Spinal cord (tissue), 10 donors: ENCODE measurements around the gene NTM. TPM values are rescaled to one million over a fixed set of nuclear protein-coding genes. Genes with fewer than 3 reads are reported as not detected.

Experiments used
- DNase-seq, 6 donors: peaks; one replicate each; pipeline versions ENCODE4 v3.0.0 to v3.0.0-alpha.2; 2013 to 2015; ENCODE audit warnings: low spot score in 6 of 6, low read depth in 4 of 6
- H3K27ac ChIP-seq: one replicate; pipeline ENCODE4 v1.5.1; 2013; ENCODE audit warnings: low read depth, low read length, control low read depth
- H3K27me3 ChIP-seq: one replicate; pipeline ENCODE4 v1.6.1; 2013; ENCODE audit warnings: low read length; ENCODE audit not compliant: control insufficient read depth, insufficient read depth
- H3K36me3 ChIP-seq: one replicate; pipeline ENCODE4 v1.6.1; 2013; ENCODE audit warnings: low read length; ENCODE audit not compliant: control insufficient read depth, insufficient read depth
- H3K4me1 ChIP-seq: one replicate; pipeline ENCODE4 v1.6.1; 2013; ENCODE audit warnings: low read length; ENCODE audit not compliant: control insufficient read depth, insufficient read depth
- H3K4me3 ChIP-seq: one replicate; pipeline ENCODE4 v1.5.1; 2013; ENCODE audit warnings: low read depth, low read length, control low read depth
- H3K9me3 ChIP-seq: one replicate; pipeline ENCODE4 v1.6.1; 2013; ENCODE audit warnings: low read length; ENCODE audit not compliant: control insufficient read depth, insufficient read depth
- WGBS: methylation state at CpG from one replicate; pipeline ENCODE4 v1.1.5; 2013; ENCODE audit warnings: missing lambda C conversion rate; ENCODE audit not compliant: insufficient coverage; 5-methylcytosine and 5-hydroxymethylcytosine counted together
- polyA plus RNA-seq, 2 donors: library from polyadenylated mRNA; unstranded; fragments of 120-200 nt; gene quantifications; one replicate each; pipeline ENCODE4 v1.2.1, GENCODE V29; 2013; ENCODE audit not compliant: insufficient read length in 2 of 2
- total RNA-seq, 2 donors: library from RNA; depleted of rRNA in 1 of 2; stranded (reverse); fragments of 120-200 nt in 1 of 2; fragments of >200 nt in 1 of 2; gene quantifications; one replicate each; pipeline versions ENCODE4 v1.2.3 to v1.2.4, GENCODE V29; 2013 to 2014
- donor health status: healthy.

Gene NTM
- total and polyA plus RNA-seq, 4 donors: 69.3 to 181 (median 155) TPM

DNA sequence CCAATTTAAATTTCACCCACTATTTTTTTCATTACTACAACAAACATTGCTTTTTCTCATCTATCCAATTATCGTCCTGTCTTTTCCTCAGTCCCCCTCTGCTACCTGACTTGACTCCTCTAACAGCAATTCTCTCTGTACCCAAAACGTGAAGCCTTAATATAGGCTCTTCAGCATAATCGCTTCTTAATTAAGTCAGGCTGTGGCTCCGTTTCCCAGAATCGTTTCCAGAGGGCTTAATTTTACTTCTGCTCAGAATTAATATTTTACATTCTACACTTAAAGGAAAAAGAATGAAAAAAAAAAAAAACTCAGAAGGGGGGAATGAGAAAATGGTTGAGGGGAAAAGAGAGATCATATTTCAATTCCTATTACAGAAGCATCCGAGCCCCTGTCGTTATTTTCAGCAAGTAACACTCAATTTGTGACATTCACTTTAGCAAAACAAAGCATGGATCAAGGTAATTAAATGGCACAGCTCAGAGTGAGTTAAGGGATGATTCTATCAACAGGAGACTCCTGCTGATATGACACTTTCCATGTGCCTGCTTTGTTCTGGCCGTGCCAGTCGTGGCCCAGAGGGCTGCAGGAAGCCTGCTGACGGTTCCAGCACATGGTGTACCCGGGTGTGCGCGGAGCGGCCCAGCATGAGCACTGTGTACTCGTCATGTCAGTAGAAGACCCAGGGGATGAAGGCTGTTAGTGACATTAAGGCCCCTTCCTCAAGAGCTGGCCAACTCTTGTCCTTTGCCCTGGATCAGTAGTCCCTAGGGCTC, 272.5 kb downstream of the NTM start:
- peak in 1 of 6 donors; percentile 73 for DNase-seq
- Histone ChIP-seq H3K4me1 (peaks cover 3% of the 10 kb centered on the region), H3K27me3 (no peaks in the 10 kb centered on the region), H3K36me3 (no peaks in the 10 kb centered on the region), H3K27ac (no peak overlapping the region), H3K4me3 (no peak overlapping the region), H3K9me3 (no peaks in the 10 kb centered on the region)
- WGBS: 62% methylated on average over 10 of the region's 15 CpGs

DNA sequence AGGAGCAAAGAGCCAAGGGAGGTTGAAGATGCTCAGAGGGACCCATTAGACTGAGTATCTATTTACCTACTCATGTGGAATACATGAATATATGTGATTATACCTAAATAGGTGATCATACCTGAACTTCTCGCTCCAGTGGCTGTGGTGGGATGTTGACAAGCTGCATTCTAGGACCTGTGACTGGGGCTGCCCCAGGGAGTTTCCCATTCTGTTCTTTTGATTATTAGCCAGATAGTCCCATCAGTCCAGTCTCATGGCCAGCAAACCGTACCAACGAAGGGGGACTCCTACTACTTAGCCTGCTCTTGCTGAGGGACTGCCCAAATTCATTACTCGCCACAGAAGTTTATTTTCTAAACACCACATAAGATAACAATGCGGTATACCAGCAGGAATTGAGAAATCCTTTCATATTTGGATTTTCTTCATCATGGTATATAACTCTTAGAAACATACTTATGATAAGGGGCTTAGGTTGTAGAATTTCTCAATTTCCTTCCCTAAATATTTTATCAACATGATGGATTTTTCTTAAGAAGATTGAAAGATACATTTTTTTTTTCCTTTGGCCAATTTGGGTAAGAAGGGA, 273.9 kb downstream of the NTM start:
- Histone ChIP-seq H3K27ac (no peak overlapping the region), H3K4me1 (peaks cover 3% of the 10 kb centered on the region), H3K27me3 (no peaks in the 10 kb centered on the region), H3K36me3 (no peaks in the 10 kb centered on the region), H3K9me3 (no peaks in the 10 kb centered on the region), H3K4me3 (no peak overlapping the region)
- 100% methylated on average over 1 of the region's 5 CpGs for WGBS
- no peak for DNase-seq

DNA sequence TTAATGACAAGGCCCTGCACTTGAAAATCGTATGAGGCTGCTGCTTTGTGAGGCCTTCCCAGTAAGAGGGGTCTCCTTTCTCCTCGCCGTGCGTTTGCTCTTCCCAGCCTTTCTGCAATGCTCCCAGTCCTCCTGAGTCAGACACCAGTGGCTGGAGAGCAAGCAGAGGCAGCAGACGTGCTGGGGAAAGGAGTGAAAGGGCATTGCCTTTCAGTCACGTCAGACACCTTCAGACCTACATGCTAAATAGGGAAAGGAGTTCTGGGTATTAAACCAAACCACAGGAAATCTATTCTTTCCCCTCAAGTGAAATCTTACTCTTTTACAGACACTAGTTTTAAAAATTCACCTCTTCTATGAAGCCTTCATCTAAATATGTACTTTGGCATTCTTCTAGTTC, 274.8 kb downstream of the NTM start:
- no peak for DNase-seq
- Histone ChIP-seq H3K9me3 (no peaks in the 10 kb centered on the region), H3K4me3 (no peak overlapping the region), H3K4me1 (peaks cover 3% of the 10 kb centered on the region), H3K27ac (no peak overlapping the region), H3K36me3 (no peaks in the 10 kb centered on the region), H3K27me3 (no peaks in the 10 kb centered on the region)
- WGBS: 61% methylated on average over 4 of the region's 6 CpGs

DNA sequence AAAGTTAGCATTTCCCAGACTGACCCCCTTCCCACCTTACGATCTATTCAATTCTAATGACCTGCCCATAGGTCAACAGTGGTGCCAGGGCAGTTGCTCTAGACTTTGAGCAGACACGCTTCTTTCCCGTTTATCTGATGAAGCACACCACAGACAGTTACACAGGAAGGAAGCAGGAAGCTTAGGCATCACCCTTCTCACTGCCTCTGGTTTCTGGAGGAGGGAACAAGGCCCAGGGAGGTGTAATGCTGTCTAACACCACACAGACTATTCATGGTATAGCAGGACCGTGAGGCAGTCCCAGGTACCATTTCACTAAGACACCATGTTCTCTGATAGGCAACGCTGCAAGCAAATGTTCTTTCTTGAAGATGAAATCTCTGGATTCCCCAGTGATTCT, 279.4 kb downstream of the NTM start:
- H3K36me3 ChIP-seq: no peaks in the 10 kb centered on the region
- no peaks in the 10 kb centered on the region for H3K27me3 ChIP-seq
- H3K4me3 ChIP-seq: no peak overlapping the region
- DNase-seq: no peak
- no peak overlapping the region for H3K27ac ChIP-seq
- H3K4me1 ChIP-seq: peaks cover 25% of the 10 kb centered on the region
- 88% methylated on average over 3 of the region's 5 CpGs for WGBS
- H3K9me3 ChIP-seq: no peaks in the 10 kb centered on the region

- Histone ChIP-seq H3K27ac (peak overlapping the region; percentile 59), H3K9me3 (no peaks in the 10 kb centered on the region), H3K4me1 (peaks cover 41% of the 10 kb centered on the region), H3K27me3 (no peaks in the 10 kb centered on the region), H3K36me3 (no peaks in the 10 kb centered on the region), H3K4me3 (no peak overlapping the region)
- 83% methylated on average over 2 of the region's 2 CpGs for WGBS
- DNase-seq: no peak
Observed at GRCh38 chr11:131652231-131652630, 281.8 kb downstream of the NTM start.

- no peak overlapping the region for H3K4me3 ChIP-seq
- H3K36me3 ChIP-seq: no peaks in the 10 kb centered on the region
- H3K4me1 ChIP-seq: peaks cover 41% of the 10 kb centered on the region
- WGBS: 38% methylated on average over 3 of the region's 5 CpGs
- peak in 2 of 6 donors; percentile 65 to 67 for DNase-seq
- peak overlapping the region; percentile 59 for H3K27ac ChIP-seq
- H3K9me3 ChIP-seq: no peaks in the 10 kb centered on the region
- H3K27me3 ChIP-seq: no peaks in the 10 kb centered on the region
Observed at GRCh38 chr11:131653260-131653659, 282.8 kb downstream of the NTM start.

DNA sequence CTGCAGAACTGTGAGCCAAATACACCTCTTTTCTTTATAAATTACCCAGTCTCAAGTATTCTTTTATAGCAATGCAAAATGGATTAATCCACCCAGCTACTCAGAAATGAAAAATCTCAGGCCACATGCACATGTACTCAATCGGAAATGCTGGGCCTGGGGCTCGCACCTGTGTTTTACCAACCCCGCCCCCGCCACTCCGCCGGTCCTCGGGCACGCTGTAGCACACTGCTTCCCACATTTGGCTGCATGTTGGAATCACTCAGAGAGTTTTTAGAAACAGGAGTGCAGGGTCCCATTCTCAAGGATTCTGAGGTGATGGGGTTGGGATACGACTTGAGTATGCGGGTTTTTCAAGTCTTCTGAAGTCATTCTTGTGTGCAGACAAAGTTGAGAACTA, 284.4 kb downstream of the NTM start:
- 96% methylated on average over 8 of the region's 10 CpGs for whole genome bisulfite sequencing
- DNase-seq: no peak
- peaks cover 41% of the 10 kb centered on the region for H3K4me1 ChIP-seq

DNA sequence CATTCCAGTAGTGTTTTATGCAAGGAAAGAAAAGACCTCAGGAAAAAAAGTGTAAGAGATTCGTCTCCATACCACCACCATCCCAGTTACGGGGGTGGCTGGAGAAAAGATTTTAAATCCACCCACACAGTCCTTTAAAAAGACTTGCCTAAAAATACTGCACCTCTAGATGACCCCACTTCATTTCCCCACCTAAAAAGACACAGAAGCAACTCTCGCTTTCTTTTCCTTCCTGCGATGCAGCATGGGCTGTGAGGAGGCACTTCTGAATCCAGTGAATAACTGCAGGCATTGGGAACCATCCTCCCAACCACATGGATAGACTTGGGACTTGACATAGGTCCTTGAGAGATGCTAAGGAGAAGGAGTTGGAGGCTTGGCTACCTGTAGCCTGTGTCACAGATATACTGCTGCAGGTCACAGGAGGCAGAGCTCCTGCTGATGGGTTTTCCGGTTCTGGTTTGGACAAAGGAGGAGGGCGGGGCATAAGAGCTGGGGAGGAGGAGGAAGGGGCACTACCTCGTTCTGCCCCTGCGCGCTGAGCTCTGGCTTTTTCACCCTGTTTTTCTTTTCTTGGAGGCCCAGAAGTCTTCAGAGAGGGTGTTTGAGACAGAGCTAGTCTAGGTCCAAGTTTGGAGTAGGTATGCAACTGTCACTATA, 285.9 kb downstream of the NTM start:
- no peak for DNase-seq
- H3K36me3 ChIP-seq: no peaks in the 10 kb centered on the region
- H3K9me3 ChIP-seq: no peaks in the 10 kb centered on the region
- no peak overlapping the region for H3K27ac ChIP-seq
- H3K4me1 ChIP-seq: peaks cover 49% of the 10 kb centered on the region
- no peak overlapping the region for H3K4me3 ChIP-seq
- H3K27me3 ChIP-seq: no peaks in the 10 kb centered on the region
- WGBS: 56% methylated on average over 3 of the region's 9 CpGs

More for the DNA sequence above, 284.4 kb downstream of the NTM start:
- Histone ChIP-seq H3K9me3 (no peaks in the 10 kb centered on the region), H3K27me3 (no peaks in the 10 kb centered on the region), H3K36me3 (no peaks in the 10 kb centered on the region), H3K27ac (no peak overlapping the region), H3K4me3 (no peak overlapping the region)

DNA sequence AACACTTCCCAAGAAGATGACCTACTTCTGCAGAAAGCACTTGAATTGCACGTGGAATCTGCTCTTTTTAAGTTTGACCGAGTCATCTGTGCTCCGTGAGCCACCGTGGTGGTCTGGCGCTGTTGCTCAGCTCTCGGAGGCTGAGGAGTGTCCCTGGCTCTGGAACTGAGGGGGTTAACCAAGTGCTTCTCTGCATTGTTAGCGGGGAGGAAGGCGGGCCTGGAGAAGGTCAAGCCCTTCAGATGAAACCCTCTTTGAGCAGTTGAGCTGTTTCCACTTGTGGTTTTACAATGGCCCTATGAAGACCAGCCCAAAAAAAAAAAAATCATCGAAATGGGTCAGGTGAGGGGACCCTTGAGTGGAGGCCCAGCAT, 286.4 kb downstream of the NTM start:
- H3K27me3 ChIP-seq: no peaks in the 10 kb centered on the region
- WGBS: 30% methylated on average over 9 of the region's 9 CpGs
- H3K4me1 ChIP-seq: peaks cover 49% of the 10 kb centered on the region
- H3K36me3 ChIP-seq: no peaks in the 10 kb centered on the region
- DNase-seq: no peak
- no peaks in the 10 kb centered on the region for H3K9me3 ChIP-seq
- no peak overlapping the region for H3K27ac ChIP-seq
- H3K4me3 ChIP-seq: no peak overlapping the region
